HG02610 (cell line): ENCODE results near the gene PRMT7.

Experiments
- ATAC-seq: cut with Tn5 transposase; IDR thresholded peaks from one replicate; pipeline ENCODE4 v1.9.1; 2021; ENCODE audit warnings: mild to moderate bottlenecking, moderate library complexity; ENCODE audit not compliant: unreplicated experiment

The PRMT7 gene

DNA sequence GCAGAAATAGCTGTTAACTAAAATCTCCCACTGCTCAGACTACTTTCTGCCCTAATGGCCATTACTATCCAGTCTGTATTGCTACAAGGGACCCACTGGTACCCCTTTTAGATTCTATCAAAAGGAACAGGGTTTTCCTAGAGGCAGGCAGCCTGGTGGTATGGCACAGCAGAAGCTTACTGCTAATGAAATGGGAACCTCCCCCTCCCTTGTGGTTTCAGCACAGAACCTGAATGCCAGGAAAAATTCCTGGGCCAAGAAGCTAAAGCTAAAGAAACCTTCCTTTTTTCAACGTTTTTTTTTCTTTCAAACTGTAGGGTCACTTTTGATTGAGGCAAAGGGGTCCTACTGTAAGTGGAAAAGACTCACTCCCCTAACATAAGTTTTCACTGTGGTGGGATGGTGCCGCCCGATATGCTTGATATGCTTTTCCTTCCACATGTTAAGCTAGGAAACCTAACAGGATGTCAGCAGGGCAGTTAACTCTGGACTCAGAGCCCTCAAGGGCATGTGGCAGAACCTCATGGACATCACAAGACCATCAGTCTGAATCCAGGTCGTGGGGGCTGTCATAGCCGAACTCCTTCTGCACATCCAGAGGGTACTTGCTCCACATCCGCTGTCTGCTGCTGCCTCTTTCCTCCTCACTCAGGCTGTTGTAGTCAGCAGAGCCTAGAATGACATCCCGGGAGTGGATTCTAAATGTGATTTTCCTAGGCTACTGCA, 9.9 kb upstream of the PRMT7 start:
- no peak for ATAC-seq

DNA sequence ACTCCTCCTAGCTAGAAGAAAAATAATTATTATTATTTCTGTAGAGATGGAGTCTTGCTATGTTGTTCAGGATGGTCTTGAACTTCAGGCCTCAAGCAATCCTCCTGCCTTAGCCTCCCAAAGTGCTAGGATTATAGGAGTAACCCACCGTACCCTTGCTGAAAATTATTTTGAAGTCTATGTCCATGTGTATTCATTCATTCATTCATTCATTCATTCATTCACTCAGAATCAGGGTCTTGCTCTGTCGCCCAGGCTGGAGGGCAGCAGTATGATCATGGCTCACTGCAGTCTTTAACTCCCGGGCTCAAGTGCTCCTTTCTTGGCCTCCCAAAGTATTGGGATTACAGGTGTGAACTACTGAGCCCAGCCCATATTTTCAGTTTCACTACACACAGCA, 4.2 kb upstream of the PRMT7 start:
- no peak for ATAC-seq

DNA sequence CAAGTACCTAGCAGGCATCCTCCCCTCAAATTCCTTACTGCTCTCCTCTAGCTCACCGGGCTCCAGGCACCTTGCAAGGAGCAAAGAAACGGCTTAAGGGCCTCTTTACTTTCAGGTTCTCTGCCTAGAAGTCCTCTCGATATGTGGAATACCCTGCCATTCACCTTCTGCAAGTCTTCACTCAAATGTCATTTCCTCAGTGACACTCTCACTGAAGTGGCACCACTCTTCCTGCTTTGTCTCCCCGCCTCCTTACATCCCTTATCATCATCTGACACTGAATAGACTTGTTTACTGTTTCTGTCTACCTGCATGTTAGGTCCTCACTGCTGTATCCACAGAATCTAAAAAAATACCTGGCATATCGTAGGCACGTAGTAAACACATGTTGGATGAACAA, 1.0 kb upstream of the PRMT7 start:
- ATAC-seq: no peak

DNA sequence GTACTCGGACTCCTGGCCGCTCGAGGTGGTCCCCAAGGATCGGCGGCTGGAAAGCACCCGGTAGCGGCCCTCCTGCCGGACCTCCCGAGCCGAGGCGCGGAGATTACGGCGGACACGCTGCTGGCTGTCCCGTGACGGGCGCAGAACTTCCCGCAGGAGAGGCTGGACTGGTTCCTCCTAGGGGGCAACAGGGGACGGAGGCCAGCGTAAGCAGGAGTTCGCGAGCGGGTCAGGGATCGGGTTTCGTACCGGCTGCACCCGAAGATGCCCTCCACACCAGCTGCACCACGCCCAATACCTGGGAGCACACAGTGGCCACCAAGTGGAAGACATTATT, 414 bp upstream of the PRMT7 start:
- ATAC-seq: no peak

DNA sequence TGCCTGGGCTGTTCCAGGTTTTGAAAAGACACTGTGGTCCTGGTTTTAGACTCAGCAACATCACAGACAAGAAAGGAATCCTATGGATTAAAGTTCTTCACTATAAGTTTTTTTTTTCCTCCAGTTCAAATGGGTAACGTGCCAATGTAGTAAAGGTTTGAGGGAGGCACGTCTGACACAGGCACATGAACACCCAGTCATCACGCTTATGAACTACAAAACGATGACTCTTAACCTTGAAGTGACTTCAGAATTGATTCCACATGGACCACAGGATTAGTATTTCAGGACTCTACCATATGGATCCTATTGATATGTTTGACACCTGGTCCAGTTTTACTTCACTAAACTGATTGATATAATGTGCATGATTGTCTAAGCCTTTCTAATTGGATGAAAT, 2.3 kb downstream of the PRMT7 start:
- ATAC-seq: no peak

DNA sequence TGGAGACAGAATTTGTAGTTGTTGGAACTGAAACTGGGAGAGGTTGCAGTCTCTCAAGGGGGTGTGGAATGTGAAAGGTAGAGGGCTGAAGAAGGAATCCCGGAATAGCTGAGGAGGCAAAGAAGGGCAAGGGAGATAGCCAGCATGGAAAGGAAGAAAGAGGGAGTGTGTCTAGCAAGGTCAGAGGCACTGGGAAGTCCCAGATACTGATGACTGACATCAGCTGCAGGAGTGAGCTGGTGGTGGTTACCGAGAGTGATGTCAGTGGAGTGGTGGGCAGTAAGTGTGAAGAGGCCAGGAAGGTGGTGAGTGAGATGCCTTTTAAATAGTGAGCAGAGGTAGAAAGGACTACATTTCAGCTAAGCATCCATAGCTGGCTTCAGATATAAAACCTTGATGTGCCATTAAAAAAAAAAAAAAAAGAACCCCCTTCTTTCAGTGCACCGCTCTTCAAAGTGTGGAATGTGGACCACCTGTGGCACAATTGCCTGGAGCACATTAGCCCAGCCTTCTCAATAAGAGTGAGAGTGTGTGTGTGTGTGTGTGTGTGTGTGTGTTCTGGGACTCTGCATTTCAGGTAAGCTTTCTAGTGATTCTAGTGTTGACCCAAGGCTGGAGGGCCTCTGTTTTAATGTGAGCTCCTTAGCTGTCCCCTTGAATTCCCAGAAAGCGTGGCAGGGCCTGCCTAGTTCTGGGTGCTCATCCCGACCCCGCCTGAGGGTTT, 8.5 kb downstream of the PRMT7 start:
- peak; percentile 96 for ATAC-seq

DNA sequence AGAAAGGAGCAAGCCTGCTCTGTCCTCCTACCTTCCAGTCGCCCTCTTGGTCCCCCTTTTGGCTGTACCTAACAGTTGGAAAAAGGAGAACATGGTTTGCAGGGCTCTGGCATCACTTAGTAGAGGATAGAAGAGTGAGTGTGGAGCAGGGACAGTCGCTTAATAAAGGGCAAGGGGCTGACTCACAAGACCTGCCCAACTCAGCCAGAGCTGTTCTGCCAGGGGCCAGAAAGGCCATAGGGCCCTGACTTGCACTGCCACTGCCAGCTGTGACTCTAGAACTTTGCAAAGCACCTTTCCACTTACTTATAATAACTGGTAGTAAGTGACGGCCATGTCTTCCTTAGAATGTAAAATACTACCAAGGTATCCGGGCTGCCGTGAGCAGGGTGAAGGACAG, 13.5 kb downstream of the PRMT7 start:
- no peak for ATAC-seq

DNA sequence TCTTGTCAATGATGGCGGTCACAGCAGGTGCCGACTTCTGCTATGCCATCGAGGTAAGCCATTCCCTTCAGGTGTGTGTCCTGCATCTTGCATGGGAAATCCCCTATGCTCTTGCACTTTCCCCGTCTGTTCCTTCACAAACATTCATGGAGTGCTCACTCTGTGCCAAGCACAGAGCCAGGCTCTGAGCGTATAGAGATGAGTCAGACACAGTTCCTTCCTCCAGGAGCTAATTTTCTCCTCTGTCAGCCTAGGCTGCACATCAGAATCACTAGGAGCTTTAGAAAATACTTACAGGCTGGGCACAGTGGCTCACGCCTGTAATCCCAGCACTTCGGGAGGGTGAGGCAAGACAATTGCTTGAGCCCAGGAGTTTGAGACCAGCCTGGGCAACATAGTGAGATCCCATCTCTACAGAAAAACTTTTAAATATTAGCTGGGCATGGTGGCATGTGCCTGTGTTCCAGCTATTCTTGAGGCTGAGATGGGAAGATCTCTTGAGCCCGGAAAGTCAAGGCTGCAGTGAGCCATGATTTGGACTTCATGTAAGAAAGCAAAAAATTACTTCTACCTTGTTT, 14.1 kb downstream of the PRMT7 start:
- no peak for ATAC-seq

DNA sequence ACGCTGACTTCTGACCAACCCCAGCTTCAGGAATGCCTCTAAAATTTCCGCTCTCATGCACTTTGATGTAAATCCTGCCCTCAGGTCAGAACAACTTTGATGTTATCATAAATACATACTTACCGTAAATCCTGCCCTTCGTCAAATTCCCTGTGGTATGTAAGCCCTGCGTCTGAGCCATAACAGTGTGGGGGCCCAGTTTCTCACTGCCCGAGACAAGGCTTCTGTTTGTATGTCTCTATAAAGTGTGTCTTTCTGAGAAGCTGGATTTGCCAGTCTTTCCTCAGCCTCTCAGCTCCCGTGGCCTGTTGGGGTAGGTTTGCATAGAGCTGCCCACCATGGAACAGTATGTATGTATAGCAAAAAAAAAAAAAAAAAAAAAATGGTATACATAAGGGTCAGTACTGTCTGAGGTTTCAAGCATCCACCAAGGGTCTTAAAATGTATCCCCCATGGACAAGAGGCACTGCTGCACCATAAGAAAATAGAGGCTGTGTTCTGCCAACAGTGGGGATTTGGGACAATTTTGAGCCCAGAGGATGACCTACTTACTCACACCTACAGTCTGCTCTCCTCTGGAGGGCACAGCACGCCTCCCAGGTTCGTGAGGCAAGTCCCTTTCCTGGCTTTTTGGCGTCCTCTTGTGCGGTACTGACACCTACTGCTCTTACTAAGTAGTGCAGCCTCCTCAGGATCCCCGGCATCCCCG, 17.5 kb downstream of the PRMT7 start:
- peak; percentile 79 for ATAC-seq

DNA sequence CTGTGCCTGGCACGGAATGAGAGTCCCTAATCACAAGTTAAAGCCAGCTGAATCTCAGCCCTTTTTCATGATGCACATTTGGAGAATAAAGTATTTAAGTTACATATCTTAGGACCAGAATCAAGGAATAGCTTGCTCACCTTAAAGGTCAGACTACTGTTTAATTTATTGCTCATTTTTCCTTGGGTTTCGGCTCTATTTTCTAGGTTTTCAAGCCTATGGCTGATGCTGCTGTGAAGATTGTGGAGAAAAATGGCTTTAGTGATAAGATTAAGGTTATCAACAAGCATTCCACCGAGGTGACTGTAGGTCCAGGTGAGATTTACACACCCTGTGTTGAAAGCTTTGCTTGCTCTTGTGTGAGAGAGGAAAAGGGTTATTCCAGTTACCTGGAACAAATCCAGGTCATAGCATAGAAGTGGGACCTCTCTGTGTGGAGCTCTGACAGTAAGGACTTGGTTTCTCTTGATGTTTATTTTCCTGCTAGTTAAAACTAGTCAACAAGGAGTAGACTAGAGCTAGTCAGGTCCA, 18.1 kb downstream of the PRMT7 start:
- ATAC-seq: no peak

DNA sequence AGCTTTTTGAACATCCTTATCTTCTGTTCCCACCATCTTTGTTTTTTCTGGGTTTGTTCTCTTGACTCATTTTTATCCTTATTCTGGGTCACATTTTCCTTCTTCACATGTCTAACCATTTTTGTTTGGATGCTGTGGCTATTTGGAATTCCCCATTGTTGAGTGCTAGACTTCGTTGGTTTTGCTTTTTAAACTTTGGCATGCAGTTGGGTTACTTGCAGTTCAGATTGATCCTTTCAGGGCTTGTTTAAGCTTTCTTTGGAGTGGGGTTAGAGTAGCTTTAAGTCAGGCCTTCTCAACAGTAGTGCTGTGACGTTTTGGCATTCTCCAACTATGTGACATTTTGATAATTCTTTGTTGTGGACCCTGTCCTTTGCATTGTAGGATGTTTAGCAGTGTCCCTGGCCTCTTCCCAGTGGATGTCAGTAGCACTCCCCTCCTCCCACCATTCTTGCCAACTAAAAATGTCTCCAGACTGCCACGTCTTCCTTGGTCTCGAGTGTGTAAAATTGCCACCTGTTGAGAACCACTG, 21.1 kb downstream of the PRMT7 start:
- ATAC-seq: no peak

DNA sequence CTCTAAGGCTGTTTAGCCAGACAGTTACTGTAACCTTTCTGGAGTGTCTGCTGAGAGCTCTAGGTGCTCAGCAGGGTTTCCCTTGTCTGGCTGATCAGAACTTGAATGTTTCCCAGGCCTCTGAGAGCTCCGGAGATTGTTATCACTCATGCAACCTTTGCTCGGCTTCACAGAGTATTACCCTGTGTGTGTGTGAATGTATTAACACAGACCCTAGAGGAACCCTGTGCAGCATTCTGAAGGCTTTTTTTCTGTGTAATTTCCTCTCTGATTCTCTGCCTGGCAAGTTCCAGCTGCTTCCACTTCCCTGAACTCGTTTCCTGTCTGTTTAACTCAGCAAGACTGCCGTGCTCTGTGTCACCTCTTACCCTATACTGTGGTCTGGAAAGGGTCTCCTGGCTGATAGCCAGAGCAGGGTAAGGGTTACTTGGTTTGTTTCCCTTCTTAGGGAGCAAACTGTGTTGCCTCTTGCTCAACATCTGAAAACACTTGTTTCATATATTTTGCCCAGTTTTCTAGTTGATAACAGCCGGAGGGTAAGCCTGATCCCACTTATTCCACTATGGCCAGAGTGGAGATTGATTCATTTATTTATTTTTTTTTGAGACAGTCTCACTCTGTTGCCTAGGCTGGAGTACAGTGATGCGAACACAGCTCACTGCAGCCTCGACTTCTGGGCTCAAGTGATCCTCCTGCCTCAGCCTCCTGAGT, 21.7 kb downstream of the PRMT7 start:
- no peak for ATAC-seq

DNA sequence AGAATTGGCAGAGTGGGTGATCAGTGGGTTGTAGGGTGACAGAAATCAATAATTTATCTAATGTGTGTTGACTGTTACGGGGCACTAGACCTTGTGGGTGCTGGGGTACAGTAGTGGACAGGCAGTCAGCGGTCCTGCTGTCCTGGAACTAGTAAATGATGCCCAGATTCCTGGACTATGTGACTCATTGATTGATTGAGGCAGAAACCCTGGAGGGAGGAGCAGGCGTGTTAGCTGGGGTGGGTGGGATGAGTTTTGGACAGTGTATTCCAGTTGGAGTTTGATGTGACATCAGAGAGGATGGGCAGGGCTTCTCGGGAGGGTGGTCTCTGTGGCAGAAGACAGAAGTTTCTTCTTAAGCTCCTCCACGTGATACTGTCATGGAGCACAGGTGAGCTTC, 24.4 kb downstream of the PRMT7 start:
- no peak for ATAC-seq

DNA sequence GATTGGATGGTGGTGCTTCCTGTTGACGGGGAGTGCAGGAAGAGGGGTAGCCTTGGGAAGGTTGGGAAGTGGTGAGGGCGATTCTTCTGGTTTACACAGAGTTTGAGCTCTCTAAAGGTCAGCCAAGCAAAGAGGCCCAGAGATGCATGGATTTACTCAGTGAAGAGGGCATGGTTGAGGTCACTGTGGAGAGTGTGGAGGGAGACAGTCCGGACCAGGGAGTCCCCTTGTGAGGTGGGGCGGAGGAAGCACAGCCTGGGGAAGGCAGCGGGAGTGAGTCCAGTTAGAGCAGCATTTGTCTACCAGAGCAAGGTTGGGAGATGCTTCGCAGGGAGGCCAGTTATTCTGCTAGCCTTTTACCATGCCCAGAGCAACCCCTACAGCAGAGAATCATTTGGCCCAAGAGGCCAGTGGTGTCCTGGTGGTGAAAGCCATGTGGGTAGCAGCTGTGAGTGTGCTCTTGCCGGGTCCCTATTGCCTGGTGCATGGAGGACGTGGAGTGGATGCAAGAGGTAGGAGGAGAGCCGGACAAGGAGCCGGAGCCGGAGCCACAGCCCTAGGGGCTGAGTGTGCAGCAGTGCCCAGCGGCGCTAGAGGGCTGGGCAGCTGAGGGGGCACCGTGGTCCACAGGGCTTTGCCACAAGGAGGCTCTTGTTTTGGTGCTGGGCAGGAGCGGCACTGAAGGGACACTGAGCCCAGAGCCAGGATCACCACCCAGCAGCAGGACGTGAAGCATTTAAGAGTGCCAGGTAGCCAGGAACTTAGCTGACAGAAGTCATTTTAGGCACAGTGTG, 27.7 kb downstream of the PRMT7 start:
- no peak for ATAC-seq

DNA sequence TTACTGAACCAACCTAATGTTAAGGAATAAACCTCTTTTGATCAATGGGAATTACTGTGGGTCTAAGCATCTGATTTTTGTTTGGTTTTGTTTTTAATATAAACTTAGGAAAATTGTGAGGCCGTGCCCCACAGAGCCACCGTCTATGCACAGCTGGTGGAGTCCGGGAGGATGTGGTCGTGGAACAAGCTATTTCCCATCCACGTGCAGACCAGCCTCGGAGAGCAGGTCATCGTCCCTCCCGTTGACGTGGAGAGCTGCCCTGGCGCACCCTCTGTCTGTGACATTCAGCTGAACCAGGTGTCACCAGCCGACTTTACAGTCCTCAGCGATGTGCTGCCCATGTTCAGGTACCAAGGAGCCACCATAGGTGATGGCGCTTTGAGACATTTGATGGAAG, 28.4 kb downstream of the PRMT7 start:
- no peak for ATAC-seq

DNA sequence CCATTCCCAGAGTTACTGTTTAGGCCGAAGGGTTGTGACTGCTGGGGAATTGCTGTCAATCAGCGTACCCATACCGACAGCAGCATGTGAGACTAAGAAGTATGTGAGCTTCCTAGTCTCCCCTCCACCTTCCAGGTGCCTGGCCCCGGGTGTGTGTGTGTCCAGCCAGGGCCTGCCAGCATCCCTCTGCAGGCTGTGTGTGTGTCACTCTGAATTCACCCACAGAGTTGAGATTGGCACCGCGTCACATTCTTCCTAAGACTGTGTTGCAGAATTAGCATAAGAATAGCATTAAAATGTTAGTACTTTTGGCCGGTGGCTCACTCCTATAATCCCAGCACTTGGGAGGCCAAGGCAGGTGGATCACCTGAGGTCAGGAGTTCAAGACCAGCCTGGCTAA, 31.8 kb downstream of the PRMT7 start:
- no peak for ATAC-seq

DNA sequence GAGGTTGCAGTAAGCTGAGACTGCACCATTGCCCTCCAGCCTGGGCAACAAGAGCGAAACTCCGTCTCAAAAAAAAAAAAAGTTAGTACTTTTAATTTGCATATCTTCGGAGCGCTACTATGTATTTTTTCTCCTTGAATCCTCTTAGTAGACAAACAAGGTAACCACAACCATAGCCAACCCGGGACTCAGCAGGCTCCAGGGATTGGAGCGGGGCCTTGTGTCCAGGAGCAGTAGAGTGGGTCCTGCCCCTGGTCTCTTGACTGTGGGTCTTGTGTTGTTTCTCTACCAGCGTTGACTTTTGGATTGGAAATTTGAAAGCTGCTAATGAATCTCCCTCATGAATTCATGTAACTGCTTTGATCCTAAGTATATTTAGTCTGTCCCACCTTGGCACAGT, 32.3 kb downstream of the PRMT7 start:
- no peak for ATAC-seq

DNA sequence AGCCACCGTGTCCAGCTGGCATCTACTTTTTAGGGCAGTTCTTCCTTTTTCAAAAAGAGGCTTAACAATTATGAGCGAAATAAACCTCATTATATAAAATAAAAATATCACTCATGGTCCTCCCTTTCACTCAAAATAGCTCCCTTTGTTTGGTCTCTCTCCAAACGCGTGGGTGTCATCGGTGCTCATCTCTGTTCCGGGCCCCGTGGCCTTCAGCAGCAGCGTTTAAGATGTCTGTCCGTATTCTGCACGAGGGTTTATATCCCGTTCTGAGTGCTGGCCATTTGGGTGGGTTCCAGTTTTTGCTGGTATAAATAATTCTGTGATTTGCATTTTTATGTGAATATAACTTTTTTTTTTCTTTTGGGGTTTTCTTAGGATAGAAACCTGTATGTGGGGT, 33.4 kb downstream of the PRMT7 start:
- ATAC-seq: no peak

DNA sequence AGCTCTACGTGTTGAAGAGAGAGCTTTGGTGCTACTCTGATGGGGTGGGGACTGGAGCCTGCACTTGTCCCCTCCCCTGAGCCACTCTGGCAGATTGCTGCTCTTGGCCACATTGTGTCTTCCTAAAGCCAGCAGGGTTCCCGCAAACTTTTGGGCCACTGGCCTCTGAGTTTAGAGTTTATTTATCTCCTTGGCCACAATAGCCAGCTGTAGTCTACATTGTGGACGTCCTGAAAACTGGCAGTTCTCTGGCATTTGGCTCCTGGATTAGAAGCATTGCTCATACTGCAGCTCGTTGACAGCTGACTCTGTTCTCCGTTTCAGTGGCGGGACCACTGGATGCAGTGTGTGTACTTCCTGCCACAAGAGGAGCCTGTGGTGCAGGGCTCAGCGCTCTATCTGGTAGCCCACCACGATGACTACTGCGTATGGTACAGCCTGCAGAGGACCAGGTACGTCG, 34.6 kb downstream of the PRMT7 start:
- ATAC-seq: no peak
